IMR-90 (cell line): ENCODE measurements around the gene RASA1. TPM values are rescaled to one million over a fixed set of nuclear protein-coding genes. Genes with fewer than 3 reads are reported as not detected.

Experiments
- ATAC-seq: fragments of 200-7000 bp; cut with Tn5 transposase; 2 replicates; pipeline ENCODE4 v1.9.1; 2020; ENCODE audit warnings: low read depth, mild to moderate bottlenecking, moderate library complexity
- BruUV-seq: library from RNA; stranded (reverse); fragments of 400-500 nt; replicated peaks from 2 replicates; lab custom pipeline; 2021; lab: Mats Ljungman, UMichigan
- CTCF ChIA-PET: fragments of 300-600 bp; formaldehyde crosslinking; extraction: SDS; loops from one replicate; lab custom pipeline; 2021; ENCODE audit warnings: antibody characterized with exemption; lab: Yijun Ruan, JAX
- POLR2A ChIA-PET: fragments of 300-600 bp; sonication (Branson Sonifier 250); formaldehyde crosslinking; loops from one replicate; lab custom pipeline; 2022; ENCODE audit warnings: antibody characterized with exemption; ENCODE audit not compliant: unreplicated experiment; lab: Charles Lee
- DNase-seq: peaks from one replicate; pipeline ENCODE4 v3.0.0; 2013
- H2AFZ ChIP-seq: replicated peaks from 2 replicates; pipeline ENCODE3; 2013; ENCODE audit warnings: low read length, mild to moderate bottlenecking; ENCODE audit not compliant: poor library complexity
- H2AK5ac ChIP-seq: 2 replicates; pipeline ENCODE4 v1.6.1; 2013; ENCODE audit warnings: low read depth, low read length, inconsistent platforms
- H2AK9ac ChIP-seq: replicated peaks from 2 replicates; pipeline ENCODE3; 2013; ENCODE audit warnings: mild to moderate bottlenecking, low read depth, low read length, moderate library complexity; ENCODE audit not compliant: poor library complexity
- H2BK120ac ChIP-seq: 2 replicates; pipeline ENCODE4 v1.6.1; 2013; ENCODE audit warnings: low read depth, low read length, inconsistent platforms
- H2BK15ac ChIP-seq: 3 replicates; pipeline ENCODE4 v1.6.1; 2013; ENCODE audit warnings: low read depth, low read length, inconsistent platforms
- H2BK20ac ChIP-seq: 2 replicates; pipeline ENCODE4 v1.6.1; 2013; ENCODE audit warnings: low read depth, mild to moderate bottlenecking, inconsistent platforms, low read length, moderate library complexity
- H2BK5ac ChIP-seq: 2 replicates; pipeline ENCODE4 v1.6.1; 2013; ENCODE audit warnings: mild to moderate bottlenecking, low read depth, low read length, inconsistent platforms; ENCODE audit not compliant: poor library complexity, severe bottlenecking
- H3K14ac ChIP-seq: replicated peaks from 2 replicates; pipeline ENCODE4 v1.6.1; 2013; ENCODE audit warnings: low read depth, low read length, inconsistent platforms
- H3K18ac ChIP-seq: 2 replicates; pipeline ENCODE4 v1.6.1; 2013; ENCODE audit warnings: low read depth, low read length, control low read depth
- H3K23ac ChIP-seq: 2 replicates; pipeline ENCODE4 v1.6.1; 2013; ENCODE audit warnings: low read depth, low read length, inconsistent platforms
- H3K27ac ChIP-seq: 2 replicates; pipeline ENCODE4 v1.5.1; 2013; ENCODE audit warnings: mild to moderate bottlenecking, control low read depth, low read length; ENCODE audit not compliant: insufficient read depth
- H3K27me3 ChIP-seq: 2 replicates; pipeline ENCODE4 v1.6.1; 2013; ENCODE audit warnings: low read length; ENCODE audit not compliant: control insufficient read depth, insufficient read depth
- H3K36me3 ChIP-seq: 2 replicates; pipeline ENCODE4 v1.6.1; 2013; ENCODE audit warnings: low read length, mixed read lengths; ENCODE audit not compliant: control insufficient read depth, insufficient read depth
- H3K4ac ChIP-seq: 2 replicates; pipeline ENCODE4 v1.6.1; 2013; ENCODE audit warnings: low read depth, low read length, inconsistent platforms
- H3K4me1 ChIP-seq: 2 replicates; pipeline ENCODE4 v1.6.1; 2013; ENCODE audit warnings: low read length, mixed read lengths; ENCODE audit not compliant: control insufficient read depth, insufficient read depth
- H3K4me2 ChIP-seq: 2 replicates; pipeline ENCODE4 v1.6.1; 2013; ENCODE audit warnings: low read depth, mild to moderate bottlenecking, control low read depth, low read length, moderate library complexity
- H3K4me3 ChIP-seq: 2 replicates; pipeline ENCODE4 v1.5.1; 2013; ENCODE audit warnings: low read depth, mild to moderate bottlenecking, control low read depth, low read length, moderate library complexity; ENCODE audit not compliant: insufficient read depth
- H3K56ac ChIP-seq: 2 replicates; pipeline ENCODE4 v1.6.1; 2013; ENCODE audit warnings: low read length, inconsistent platforms; ENCODE audit not compliant: insufficient read depth; ENCODE audit errors: extremely low read depth
- H3K79me1 ChIP-seq, 2 experiments: 2 replicates each; pipeline ENCODE4 v1.6.1; 2013; ENCODE audit warnings: low read length in 2 of 2, inconsistent platforms in 1 of 2, low read depth in 1 of 2
- H3K9ac ChIP-seq: 2 replicates; pipeline ENCODE4 v1.6.1; 2013; ENCODE audit warnings: low read depth, low read length, control low read depth
- H3K9me1 ChIP-seq: 2 replicates; pipeline ENCODE4 v1.6.1; 2013; ENCODE audit warnings: low read length, inconsistent platforms; ENCODE audit not compliant: insufficient read depth
- H3K9me3 ChIP-seq: 2 replicates; pipeline ENCODE4 v1.6.1; 2013; ENCODE audit warnings: low read length; ENCODE audit not compliant: control insufficient read depth, insufficient read depth
- H4K20me1 ChIP-seq: 2 replicates; pipeline ENCODE4 v1.6.1; 2013; ENCODE audit warnings: low read length, inconsistent platforms; ENCODE audit not compliant: insufficient read depth
- H4K5ac ChIP-seq: 2 replicates; pipeline ENCODE4 v1.6.1; 2013; ENCODE audit warnings: mild to moderate bottlenecking, low read depth, low read length, control low read depth
- H4K8ac ChIP-seq, 2 experiments: 2 replicates each; pipeline ENCODE4 v1.6.1; 2013; ENCODE audit warnings: low read depth in 2 of 2, low read length in 2 of 2, control low read depth in 1 of 2, inconsistent platforms in 1 of 2
- H4K91ac ChIP-seq: 2 replicates; pipeline ENCODE4 v1.6.1; 2013; ENCODE audit warnings: low read depth, low read length, inconsistent platforms; ENCODE audit not compliant: insufficient read depth
- BHLHE40 ChIP-seq: fragments of 150-350 bp; IDR thresholded peaks from 2 replicates; pipeline ENCODE4 v1.6.1; 2016; ENCODE audit warnings: mild to moderate bottlenecking, low read depth, low read length
- CEBPB ChIP-seq: IDR thresholded peaks from 2 replicates; pipeline ENCODE4 v1.6.1; 2012; ENCODE audit warnings: low read depth, low read length, improper control_type of control experiment
- CHD1 ChIP-seq: IDR thresholded peaks from 2 replicates; pipeline ENCODE4 v1.6.1; 2012; ENCODE audit warnings: low read depth, low read length, improper control_type of control experiment
- CTCF ChIP-seq: conservative IDR thresholded peaks from 2 replicates; pipeline ENCODE4 v1.5.1; 2012; ENCODE audit warnings: mild to moderate bottlenecking, low read depth, low read length, improper control_type of control experiment
- ELK1 ChIP-seq: fragments of 150-350 bp; IDR thresholded peaks from 2 replicates; pipeline ENCODE4 v1.6.1; 2016; ENCODE audit warnings: low read depth, mild to moderate bottlenecking, low read length, moderate library complexity, borderline replicate concordance
- FOS ChIP-seq: fragments of 150-350 bp; IDR thresholded peaks from 2 replicates; pipeline ENCODE4 v1.6.1; 2016; ENCODE audit warnings: low read depth, low read length
- MAFK ChIP-seq: IDR thresholded peaks from 2 replicates; pipeline ENCODE4 v1.6.1; 2012; ENCODE audit warnings: low read depth, low read length, improper control_type of control experiment
- MXI1 ChIP-seq: IDR thresholded peaks from 2 replicates; pipeline ENCODE4 v1.6.1; 2012; ENCODE audit warnings: low read depth, mild to moderate bottlenecking, low read length, moderate library complexity, borderline replicate concordance
- NFE2L2 ChIP-seq: fragments of 150-350 bp; IDR thresholded peaks from 2 replicates; pipeline ENCODE4 v1.6.1; 2016; ENCODE audit warnings: low read depth, mild to moderate bottlenecking, low read length
- POLR2A ChIP-seq: IDR thresholded peaks from 2 replicates; pipeline ENCODE4 v1.6.1; 2012; ENCODE audit warnings: mild to moderate bottlenecking, low read depth, low read length
- RAD21 ChIP-seq: IDR thresholded peaks from 2 replicates; pipeline ENCODE4 v1.6.1; 2012; ENCODE audit warnings: low read length, improper control_type of control experiment
- RCOR1 ChIP-seq: IDR thresholded peaks from 2 replicates; pipeline ENCODE4 v1.6.1; 2012; ENCODE audit warnings: mild to moderate bottlenecking, low read length, improper control_type of control experiment; ENCODE audit not compliant: insufficient replicate concordance
- RFX5 ChIP-seq: IDR thresholded peaks from 2 replicates; pipeline ENCODE4 v1.8.0; 2012; ENCODE audit warnings: low read depth, mild to moderate bottlenecking, low read length, moderate library complexity
- SMC3 ChIP-seq: fragments of 150-350 bp; IDR thresholded peaks from 2 replicates; pipeline ENCODE4 v1.6.1; 2016; ENCODE audit warnings: low read depth, mild to moderate bottlenecking, antibody characterized with exemption, low read length, moderate library complexity
- USF2 ChIP-seq: fragments of 150-350 bp; IDR thresholded peaks from 2 replicates; pipeline ENCODE4 v1.6.1; 2017; ENCODE audit warnings: mild to moderate bottlenecking, antibody characterized with exemption, low read length, low read depth
- WGBS, 2 experiments: methylation state at CpG; one replicate each; pipeline versions ENCODE4 v1.1.5 to v1.1.7; 2013; ENCODE audit warnings: missing lambda C conversion rate in 2 of 2; ENCODE audit not compliant: insufficient read length in 1 of 2; ENCODE audit errors: extremely low coverage in 2 of 2; 5-methylcytosine and 5-hydroxymethylcytosine counted together
- dilution Hi-C: fragments of 300-500 bp; cut with HindIII; formaldehyde crosslinking; loops from one replicate; pipeline ENCODE4 v1.14.3; 2018; ENCODE audit warnings: low sequenced_read_pairs; ENCODE audit not compliant: unreplicated experiment
- in situ Hi-C: fragments of 300-500 bp; cut with MboI; formaldehyde crosslinking; loops from 3 replicates; pipeline ENCODE4 v1.14.3; 2019; ENCODE audit warnings: low sequenced_read_pairs, inconsistent platforms, mixed read lengths
- intact Hi-C: fragments of 100-400 bp; cut with micrococcal nuclease; formaldehyde crosslinking; loops from 2 replicates; pipeline ENCODE4 v1.10.0; 2022
- polyA plus RNA-seq, 3 experiments: library from polyadenylated mRNA; depleted of rRNA; stranded (reverse); fragments of >200 nt; gene quantifications; 2 replicates each; pipeline ENCODE4 v1.2.3, GENCODE V29; 2012; ENCODE audit warnings: low replicate concordance in 1 of 3
- total RNA-seq: library from RNA; depleted of rRNA; stranded (reverse); fragments of >200 nt; gene quantifications from 2 replicates; pipeline ENCODE4 v1.2.3, GENCODE V29; 2012

The RASA1 gene
- total and polyA plus RNA-seq, 2 of the 4 experiments (the other 2 are of a cell fraction), result 37.6 to 45.7 TPM

GRCh38 chr5:87231037-87231808, 36.5 kb upstream of the RASA1 start:
- ChIA-PET CTCF (no interaction called here), POLR2A (no interaction called here)
- TF ChIP-seq POLR2A, result no peak
- TF ChIP-seq ELK1, result no peak
- no peak for TF ChIP-seq BHLHE40
- TF ChIP-seq CTCF, result no peak
- TF ChIP-seq RFX5, result no peak
- TF ChIP-seq MAFK, result no peak
- TF ChIP-seq FOS, result no peak
- TF ChIP-seq RAD21, result no peak
- no peak for TF ChIP-seq MXI1
- no peak for TF ChIP-seq USF2
- no peak for TF ChIP-seq CEBPB
- no peak for TF ChIP-seq RCOR1
- TF ChIP-seq CHD1, result no peak
- TF ChIP-seq SMC3, result no peak
- TF ChIP-seq NFE2L2, result no peak
- no peaks in the 10 kb centered on the region for H3K9me3 ChIP-seq
- H3K18ac ChIP-seq, result no peak overlapping the region
- no peak overlapping the region for H2AK9ac ChIP-seq
- H4K20me1 ChIP-seq, result no peaks in the 10 kb centered on the region
- no peak overlapping the region for H3K4me2 ChIP-seq
- ATAC-seq, result no peak
- H3K14ac ChIP-seq, result no peak overlapping the region
- in situ Hi-C loops (no loop called here), intact Hi-C loops (no loop called here), dilution Hi-C loops (no loop called here)
- H2BK15ac ChIP-seq, result no peak overlapping the region
- no peak overlapping the region for H3K27ac ChIP-seq
- H2AK5ac ChIP-seq, result no peak overlapping the region
- no TSS peak for BruUV-seq
- H3K9me1 ChIP-seq, result peaks cover 2% of the 10 kb centered on the region; the same call in 1 of the 2 replicates
- DNase-seq, result no peak
- H2BK120ac ChIP-seq, result no peak overlapping the region
- H3K23ac ChIP-seq, result no peak overlapping the region
- H3K9ac ChIP-seq, result no peak overlapping the region
- 88% methylated on average over 2 of the region's 5 CpGs; no CpG with 5 or more reads in 1 of the 2 experiments for WGBS, 2 experiments
- no peak overlapping the region for H4K8ac ChIP-seq
- H2BK20ac ChIP-seq, result no peak overlapping the region
- no peaks in the 10 kb centered on the region for H3K4me1 ChIP-seq
- H3K27me3 ChIP-seq, result no peaks in the 10 kb centered on the region
- no peak overlapping the region for H2BK5ac ChIP-seq
- no peak overlapping the region for H3K4me3 ChIP-seq
- H4K5ac ChIP-seq, result no peak overlapping the region
- no peak overlapping the region for H4K91ac ChIP-seq
- no peak overlapping the region for H3K56ac ChIP-seq
- H2AFZ ChIP-seq, result no peak overlapping the region
- H3K4ac ChIP-seq, result no peak overlapping the region
- no peaks in the 10 kb centered on the region for H3K79me1 ChIP-seq
- no peaks in the 10 kb centered on the region for H3K36me3 ChIP-seq
